NB4 (cell line): ENCODE measurements around the gene SLC2A1.

Experiments
- CTCF ChIP-seq: IDR thresholded peaks from one replicate; pipeline ENCODE4 v1.5.1; 2012; ENCODE audit warnings: low read depth, low read length
- MYC ChIP-seq: IDR thresholded peaks from 2 replicates; pipeline ENCODE4 v1.6.1; 2011; ENCODE audit warnings: low read depth, low read length
- POLR2A ChIP-seq: IDR thresholded peaks from 2 replicates; pipeline ENCODE4 v1.6.1; 2011; ENCODE audit warnings: mild to moderate bottlenecking; ENCODE audit not compliant: insufficient read length; ENCODE audit errors: extremely low read depth

DNA sequence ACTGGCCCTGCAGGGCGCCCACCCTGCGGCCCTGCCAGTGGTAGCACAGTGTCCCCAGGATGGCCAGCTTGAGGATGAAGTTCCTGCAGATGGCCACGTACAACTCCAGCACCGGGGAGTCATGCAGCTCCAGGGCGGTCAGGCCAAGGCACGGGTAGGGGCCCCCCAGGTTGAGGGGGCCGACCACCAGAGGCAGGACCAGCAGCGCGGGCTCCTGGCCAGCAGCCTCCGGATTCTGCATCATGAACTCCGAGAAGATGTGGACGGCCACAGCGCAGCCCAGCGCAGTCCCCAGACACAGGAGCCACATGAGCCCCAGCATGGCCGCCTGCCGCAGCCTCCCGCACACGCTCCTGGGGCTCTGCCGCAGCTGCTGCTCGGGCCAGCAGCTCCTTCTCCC, 71.3 kb downstream of the SLC2A1 start:
- TF ChIP-seq CTCF (no peak), POLR2A (no peak), MYC (no peak)
